DOHH2 (cell line): ENCODE data around the gene TDO2.

Experiments used
- H3F3A ChIP-seq: fragments of 200-600 bp; sonication (generic), shearing (Covaris generic); 2 replicates; pipeline ENCODE4 v1.6.0; 2016; ENCODE audit warnings: antibody characterized with exemption, mild to moderate bottlenecking; ENCODE audit not compliant: control insufficient read depth, insufficient read depth
- H3K27ac ChIP-seq: fragments of 200-600 bp; sonication (generic); 2 replicates; pipeline ENCODE4 v1.5.1; 2014; ENCODE audit warnings: low read depth, mild to moderate bottlenecking, low read length, moderate library complexity
- H3K27me3 ChIP-seq: fragments of 200-600 bp; sonication (generic); 2 replicates; pipeline ENCODE4 v1.6.1; 2014; ENCODE audit warnings: mild to moderate bottlenecking, low read length, mixed read lengths; ENCODE audit not compliant: control insufficient read depth
- H3K36me3 ChIP-seq: fragments of 200-600 bp; sonication (generic); 2 replicates; pipeline ENCODE4 v1.6.1; 2014; ENCODE audit warnings: mild to moderate bottlenecking, low read length, moderate library complexity, mixed read lengths; ENCODE audit not compliant: control insufficient read depth
- H3K4me1 ChIP-seq: fragments of 200-600 bp; sonication (generic); 2 replicates; pipeline ENCODE4 v1.6.1; 2014; ENCODE audit warnings: mild to moderate bottlenecking, low read length, mixed read lengths; ENCODE audit not compliant: control insufficient read depth
- H3K4me2 ChIP-seq: fragments of 200-600 bp; sonication (generic); 2 replicates; pipeline ENCODE4 v1.6.0; 2014; ENCODE audit warnings: mild to moderate bottlenecking, low read length, moderate library complexity
- H3K4me3 ChIP-seq: fragments of 200-600 bp; sonication (generic); 2 replicates; pipeline ENCODE4 v1.5.1; 2014; ENCODE audit warnings: mild to moderate bottlenecking, low read length, mixed read lengths
- H3K79me2 ChIP-seq: fragments of 200-600 bp; sonication (generic); 2 replicates; pipeline ENCODE4 v1.6.1; 2014; ENCODE audit warnings: mild to moderate bottlenecking, low read length, mixed read lengths; ENCODE audit not compliant: control insufficient read depth
- H3K9me2 ChIP-seq: fragments of 200-600 bp; sonication (generic); replicated peaks from 2 replicates; pipeline ENCODE4 v1.6.1; 2014; ENCODE audit warnings: mild to moderate bottlenecking, low read length, mixed read lengths; ENCODE audit not compliant: control insufficient read depth
- H3K9me3 ChIP-seq: fragments of 200-600 bp; sonication (generic); 2 replicates; pipeline ENCODE4 v1.6.1; 2014; ENCODE audit warnings: antibody characterized with exemption, low read length, mixed read lengths; ENCODE audit not compliant: control insufficient read depth, insufficient read depth
- H4K20me1 ChIP-seq: fragments of 200-600 bp; sonication (generic); 2 replicates; pipeline ENCODE4 v1.6.0; 2014; ENCODE audit warnings: low read depth, mild to moderate bottlenecking, antibody characterized with exemption, low read length, moderate library complexity; ENCODE audit not compliant: control insufficient read depth, insufficient read depth
- CTCF ChIP-seq: fragments of 200-600 bp; sonication (generic); IDR thresholded peaks from one replicate; pipeline ENCODE4 v1.5.1; 2014; ENCODE audit warnings: antibody characterized with exemption, mild to moderate bottlenecking, low read depth, low read length; ENCODE audit not compliant: poor library complexity, severe bottlenecking
- EZH2phosphoT487 ChIP-seq: fragments of 200-600 bp; sonication (generic); IDR thresholded peaks from 2 replicates; pipeline ENCODE4 v1.6.1; 2017; ENCODE audit warnings: borderline replicate concordance, mild to moderate bottlenecking, antibody characterized with exemption, low read length, moderate library complexity, mixed read lengths

Gene TDO2

GRCh38 chr4:155906554-155907247, 3.2 kb downstream of the TDO2 start:
- Histone ChIP-seq H3K9me3 (no peaks in the 10 kb centered on the region), H3K4me1 (no peaks in the 10 kb centered on the region), H3K27me3 (no peaks in the 10 kb centered on the region), H3K4me2 (no peak overlapping the region), H3K36me3 (no peaks in the 10 kb centered on the region), H3K79me2 (no peaks in the 10 kb centered on the region), H3K9me2 (no peaks in the 10 kb centered on the region), H3K27ac (no peak overlapping the region), H3K4me3 (no peak overlapping the region), H3F3A (no peaks in the 10 kb centered on the region), H4K20me1 (no peaks in the 10 kb centered on the region)
- TF ChIP-seq EZH2phosphoT487 (no peak), CTCF (no peak)

DNA sequence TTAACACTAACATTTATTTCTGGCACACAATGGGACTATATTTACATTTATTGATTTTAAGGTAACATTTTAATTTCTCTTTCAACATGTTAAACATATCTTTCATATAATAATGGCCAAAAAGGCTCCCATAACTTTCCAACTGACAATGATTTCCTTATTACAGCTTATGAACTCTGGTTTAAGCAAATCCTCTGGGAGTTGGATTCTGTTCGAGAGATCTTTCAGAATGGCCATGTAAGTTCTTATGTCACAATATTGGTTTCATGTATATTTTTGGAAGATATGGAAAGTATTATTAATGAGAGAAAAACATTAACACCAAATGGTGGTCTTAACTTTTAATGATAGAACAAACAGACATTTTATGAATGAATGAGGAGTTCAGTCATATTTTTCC, 4.1 kb downstream of the TDO2 start:
- Histone ChIP-seq H3K9me2 (no peaks in the 10 kb centered on the region), H4K20me1 (no peaks in the 10 kb centered on the region), H3K4me2 (no peak overlapping the region), H3K4me1 (no peaks in the 10 kb centered on the region), H3F3A (no peaks in the 10 kb centered on the region), H3K4me3 (no peak overlapping the region), H3K27ac (no peak overlapping the region), H3K79me2 (no peaks in the 10 kb centered on the region), H3K27me3 (no peaks in the 10 kb centered on the region), H3K36me3 (no peaks in the 10 kb centered on the region), H3K9me3 (no peaks in the 10 kb centered on the region)
- TF ChIP-seq CTCF (no peak), EZH2phosphoT487 (no peak)

DNA sequence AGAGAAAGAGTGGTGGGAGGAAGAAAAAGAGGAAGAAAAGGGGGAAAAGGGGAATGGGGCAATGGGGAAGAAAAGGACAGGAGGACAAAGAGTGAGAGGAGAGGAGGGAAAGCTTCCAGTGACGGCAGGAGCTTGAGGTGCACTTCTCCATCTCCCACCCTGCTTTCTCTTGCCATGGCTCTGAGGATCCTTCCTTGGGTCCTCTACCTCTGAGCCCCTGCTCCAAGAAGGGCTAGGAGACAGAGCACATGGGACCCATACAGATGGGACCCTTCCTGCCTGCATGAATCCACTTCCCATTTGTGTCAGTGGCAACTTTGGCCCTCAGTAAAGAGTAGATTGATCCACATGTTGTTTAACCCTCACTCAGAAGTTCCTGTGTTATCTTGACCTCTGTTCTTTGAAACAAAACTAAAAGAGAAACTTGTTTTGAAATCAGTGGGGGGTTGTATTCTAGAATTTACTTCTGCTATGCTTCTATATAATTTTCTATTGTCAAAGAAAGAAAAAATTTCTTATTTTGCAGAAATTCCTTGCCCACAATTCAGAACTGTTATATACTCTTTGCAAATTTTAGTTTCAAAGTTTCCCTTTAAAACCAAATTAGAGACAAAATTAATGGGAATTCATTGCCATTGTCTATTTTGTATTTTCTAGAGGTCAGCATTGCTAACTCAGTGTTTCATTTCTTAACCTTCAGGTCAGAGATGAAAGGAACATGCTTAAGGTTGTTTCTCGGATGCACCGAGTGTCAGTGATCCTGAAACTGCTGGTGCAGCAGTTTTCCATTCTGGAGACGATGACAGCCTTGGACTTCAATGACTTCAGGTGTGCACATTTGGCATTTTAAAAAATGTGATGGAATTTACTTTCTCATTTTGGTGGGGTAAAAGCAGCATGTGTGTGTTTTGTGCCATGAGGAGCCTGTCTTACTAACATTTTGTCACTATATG, 5.0 kb downstream of the TDO2 start:
- H3K27me3 ChIP-seq, result no peaks in the 10 kb centered on the region
- no peaks in the 10 kb centered on the region for H3K9me2 ChIP-seq
- H3K9me3 ChIP-seq, result no peaks in the 10 kb centered on the region
- H3K79me2 ChIP-seq, result no peaks in the 10 kb centered on the region
- H3K4me3 ChIP-seq, result no peak overlapping the region
- no peaks in the 10 kb centered on the region for H3F3A ChIP-seq
- H3K27ac ChIP-seq, result no peak overlapping the region
- TF ChIP-seq CTCF (no peak), EZH2phosphoT487 (no peak)
- no peaks in the 10 kb centered on the region for H4K20me1 ChIP-seq
- H3K4me1 ChIP-seq, result no peaks in the 10 kb centered on the region
- no peak overlapping the region for H3K4me2 ChIP-seq
- no peaks in the 10 kb centered on the region for H3K36me3 ChIP-seq
